HG03432 (cell line): ENCODE results near the gene TANGO6.

Source experiments
- ATAC-seq: cut with Tn5 transposase; IDR thresholded peaks from one replicate; pipeline ENCODE4 v1.9.1; 2021; ENCODE audit warnings: mild to moderate bottlenecking, moderate library complexity; ENCODE audit not compliant: unreplicated experiment

Gene TANGO6

DNA sequence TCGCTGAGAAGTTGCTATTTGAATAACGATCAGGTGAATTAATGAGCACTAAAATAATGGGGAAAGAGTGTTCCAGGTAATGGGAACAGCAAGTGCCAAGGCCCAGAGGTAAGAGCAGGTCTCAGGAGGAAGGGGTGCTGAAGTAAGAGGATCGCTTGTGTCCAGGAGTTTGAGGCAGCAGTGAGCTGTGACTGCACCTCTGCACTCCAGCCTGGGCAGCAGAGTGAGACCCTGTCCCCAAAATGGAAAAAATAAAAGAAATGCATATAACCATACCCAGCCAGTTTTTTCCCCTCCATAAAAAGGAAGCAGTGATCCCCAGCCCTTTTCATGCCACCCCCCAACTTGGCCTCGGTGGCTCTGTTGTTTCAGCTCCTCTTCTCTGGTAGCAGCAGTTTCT lies 245.4 kb downstream of the TANGO6 start:
- no peak for ATAC-seq

DNA sequence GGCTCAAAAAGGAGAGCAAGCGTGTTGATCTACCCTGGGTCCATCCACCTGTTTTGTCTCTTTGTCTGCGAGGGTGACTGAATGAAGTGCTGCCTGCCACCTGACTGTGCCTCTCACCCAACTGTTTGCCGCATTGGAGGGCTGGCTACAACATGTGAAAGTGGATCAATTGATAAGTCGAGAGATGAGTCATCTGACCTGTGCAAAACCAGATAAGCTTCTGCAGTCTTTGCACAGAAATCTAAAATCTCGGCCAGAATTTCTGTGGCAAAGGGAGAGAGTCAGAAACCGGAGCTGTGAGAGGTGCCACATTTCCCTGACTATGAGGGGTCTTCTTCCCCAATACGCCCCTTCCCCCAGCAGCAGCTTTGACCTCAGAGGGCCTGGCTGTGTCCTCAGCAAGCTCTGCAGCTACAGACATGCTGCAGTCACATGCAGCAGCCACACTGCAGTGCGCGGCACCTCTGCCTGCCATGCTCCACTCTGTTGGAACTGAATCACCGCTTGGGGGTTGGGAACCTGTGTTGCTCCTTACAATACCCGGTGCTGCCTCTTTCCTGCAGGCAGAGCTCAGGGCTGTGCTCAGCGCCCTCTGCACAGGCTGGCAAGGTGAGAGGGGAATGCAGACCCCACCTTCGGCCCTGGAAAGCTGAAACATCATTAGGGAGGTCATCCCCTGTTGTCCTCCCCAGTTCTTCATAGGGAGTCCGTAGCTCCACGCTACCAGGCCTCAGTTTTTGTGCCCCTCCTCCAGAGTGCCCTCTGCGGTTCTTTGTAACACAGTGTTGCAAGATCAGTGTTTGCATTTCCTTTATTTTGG lies 246.0 kb downstream of the TANGO6 start:
- peak; percentile 60 for ATAC-seq

DNA sequence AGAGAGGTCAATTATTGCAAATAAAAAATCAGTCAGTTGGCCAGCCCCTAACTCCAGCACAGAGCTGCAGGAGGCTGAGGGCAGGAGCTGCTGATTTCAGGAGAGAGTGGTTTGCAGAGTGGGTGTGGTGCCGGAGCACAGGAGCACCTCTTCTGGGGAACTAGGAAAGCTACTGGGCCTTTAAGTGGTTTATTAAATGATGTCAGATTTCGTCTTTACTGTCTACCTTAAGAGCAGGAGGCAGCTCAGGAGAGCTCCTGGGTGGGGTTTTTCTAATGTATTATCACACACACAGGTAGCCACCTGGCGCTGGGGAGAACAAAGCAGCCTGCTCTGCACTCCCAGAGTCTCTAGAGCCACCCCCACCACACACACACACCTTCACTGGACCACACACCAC lies 250.6 kb downstream of the TANGO6 start:
- no peak for ATAC-seq

DNA sequence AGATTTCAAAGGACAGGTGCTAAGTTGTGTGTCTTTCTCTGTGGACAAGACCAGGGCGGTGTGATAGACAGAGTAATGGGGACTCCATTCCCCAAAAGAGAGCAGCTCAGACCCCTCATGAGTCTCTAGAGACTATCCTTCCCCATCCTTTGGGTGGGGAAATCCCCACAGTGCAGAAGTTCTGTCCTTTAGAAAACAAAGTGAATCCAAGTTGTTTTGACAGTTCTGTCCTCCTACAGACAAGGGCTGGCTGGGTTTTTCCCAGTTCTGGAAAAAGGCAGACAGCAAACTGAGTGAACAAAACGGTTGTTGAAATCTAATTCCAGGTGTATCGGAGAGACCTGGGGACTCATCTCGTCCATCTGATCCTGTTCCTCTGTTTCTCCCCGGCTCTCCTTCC lies 251.2 kb downstream of the TANGO6 start:
- no peak for ATAC-seq

DNA sequence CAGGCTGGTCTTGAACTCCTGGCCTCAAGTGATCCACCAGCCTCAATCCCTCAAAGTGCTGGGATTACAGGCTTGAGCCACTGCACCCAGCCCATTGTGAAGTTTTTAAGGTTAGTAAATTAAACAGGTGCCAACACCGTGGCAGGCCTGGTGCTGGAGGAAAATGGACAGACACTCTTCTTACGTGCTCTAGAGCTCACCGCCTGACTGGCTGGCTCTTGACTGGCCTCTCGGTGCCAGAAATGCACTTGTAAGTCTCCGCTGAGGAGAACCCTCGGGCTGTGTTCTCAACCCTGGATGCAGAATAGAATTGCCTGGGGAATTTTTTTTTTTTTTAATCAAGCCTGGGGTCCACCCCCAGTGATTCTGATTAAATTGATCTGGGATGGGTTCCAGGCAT lies 251.9 kb downstream of the TANGO6 start:
- no peak for ATAC-seq

DNA sequence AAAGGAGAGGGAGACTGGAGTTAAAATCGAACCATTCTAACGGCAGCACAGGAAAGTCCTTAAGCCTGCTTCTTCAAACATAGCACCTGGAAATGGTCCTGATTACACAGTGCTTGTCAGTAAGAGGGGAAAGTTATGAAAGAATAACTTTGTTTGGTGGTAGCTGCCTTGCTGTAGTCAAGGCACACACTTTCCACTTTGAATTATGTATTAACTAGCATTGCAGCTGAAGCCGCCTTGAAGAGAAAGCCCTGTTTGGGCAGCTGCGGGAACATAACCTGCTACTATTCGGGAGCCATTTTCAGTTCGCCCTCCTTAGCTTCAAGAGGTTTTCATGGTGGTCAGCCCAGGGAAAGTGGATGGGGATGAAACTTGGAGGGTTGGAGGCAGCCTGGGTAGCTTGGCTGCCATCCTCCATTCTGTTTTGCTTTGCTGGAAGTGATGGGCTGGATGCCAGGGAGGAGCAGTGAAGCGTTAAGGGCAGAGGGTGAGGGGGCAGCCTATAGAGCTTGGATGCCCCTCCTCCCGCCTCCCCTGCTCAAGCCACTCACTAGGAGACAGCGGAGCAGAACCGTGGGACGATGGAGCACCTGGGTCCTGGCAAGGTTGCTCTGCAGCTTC lies 256.9 kb downstream of the TANGO6 start:
- ATAC-seq = no peak

DNA sequence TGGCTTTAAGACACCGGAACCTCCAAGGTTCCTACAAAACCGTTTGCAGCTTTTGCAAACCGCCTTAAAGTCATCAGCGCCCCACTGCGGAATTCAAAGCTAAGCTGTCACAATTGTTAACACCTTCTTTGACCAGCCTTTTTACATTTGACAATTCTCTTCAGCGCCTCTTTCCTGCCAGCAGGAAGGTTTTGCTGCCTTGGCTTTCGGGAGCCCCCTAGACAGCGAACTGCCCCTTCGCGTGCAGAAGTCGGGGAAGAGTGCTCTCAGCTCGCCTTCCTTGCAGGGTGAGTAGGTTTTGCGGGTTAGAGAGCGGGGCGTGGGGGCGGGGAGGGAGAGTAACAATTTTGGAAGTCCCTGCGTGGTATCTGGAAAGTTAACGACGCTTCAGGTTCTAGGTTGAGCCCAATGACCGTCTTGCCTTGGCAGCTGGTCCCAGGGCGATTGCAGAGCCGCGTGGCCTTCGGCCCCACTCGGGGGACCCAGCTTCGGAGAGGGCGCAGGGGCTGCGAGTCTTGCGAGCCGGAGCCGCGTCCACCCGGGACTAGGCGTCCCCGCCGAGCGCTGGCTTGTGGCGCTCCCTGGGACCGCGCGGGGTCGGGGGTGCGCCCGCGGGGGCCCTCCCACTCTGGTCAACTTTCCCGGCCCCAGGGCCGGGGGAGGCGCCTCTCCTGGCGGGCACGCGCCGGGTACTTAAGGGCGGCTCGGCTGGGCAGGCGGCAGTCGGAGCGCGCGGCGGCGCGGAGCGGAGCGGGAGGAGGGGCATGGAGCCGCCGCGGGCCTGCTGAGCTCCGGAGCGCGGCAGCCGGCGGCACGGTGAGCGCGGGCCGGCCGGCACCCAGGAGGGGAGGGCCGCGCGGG lies 262.4 kb downstream of the TANGO6 start, which contains the start of gene HAS3:
Gene HAS3 (plus strand): TSS at position 153 of the 861 bp plus-strand sequence. CDS start 3,743 bp downstream, outside the sequence.
- no peak for ATAC-seq

DNA sequence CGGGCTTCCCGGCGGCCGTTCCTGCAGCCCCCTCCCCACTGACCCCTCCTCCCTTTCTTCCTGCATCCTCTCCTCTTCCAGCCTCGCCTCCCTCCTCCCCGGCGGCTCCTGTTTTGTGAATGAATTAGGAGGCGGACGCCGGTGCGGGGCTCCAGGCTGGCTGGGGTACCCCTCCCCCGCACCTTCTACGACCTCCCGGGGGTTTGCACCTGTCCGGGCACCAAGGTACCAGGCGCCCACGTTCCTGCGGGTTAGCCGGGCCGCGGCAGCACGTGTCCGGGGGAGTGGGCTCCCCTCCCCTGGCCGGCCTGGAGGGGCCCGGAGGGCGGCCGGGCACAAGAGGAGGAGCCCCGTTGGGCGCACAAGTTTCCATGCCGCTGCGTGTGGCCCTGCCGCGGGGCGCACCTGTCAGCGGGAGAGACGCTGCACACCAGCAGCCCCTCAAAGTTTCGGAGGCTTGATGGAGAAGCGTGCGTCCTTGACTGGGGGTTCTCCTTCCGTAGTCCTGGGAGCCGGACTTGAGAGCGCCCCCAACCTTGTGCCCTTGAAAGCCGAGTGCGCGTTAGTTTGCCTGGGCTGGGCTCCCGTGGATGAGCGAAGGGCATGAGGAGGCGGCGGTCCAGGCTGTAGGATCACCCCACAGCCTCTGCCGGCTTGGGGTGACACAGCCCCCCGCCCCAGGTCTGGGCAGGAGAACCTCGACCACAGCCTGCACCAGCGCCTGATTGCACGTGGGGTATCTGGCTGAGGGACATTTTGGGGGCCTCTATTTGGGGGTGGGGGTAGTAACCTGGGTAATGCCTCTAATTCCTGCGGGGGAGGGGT lies 263.4 kb downstream of the TANGO6 start:
- ATAC-seq = no peak

DNA sequence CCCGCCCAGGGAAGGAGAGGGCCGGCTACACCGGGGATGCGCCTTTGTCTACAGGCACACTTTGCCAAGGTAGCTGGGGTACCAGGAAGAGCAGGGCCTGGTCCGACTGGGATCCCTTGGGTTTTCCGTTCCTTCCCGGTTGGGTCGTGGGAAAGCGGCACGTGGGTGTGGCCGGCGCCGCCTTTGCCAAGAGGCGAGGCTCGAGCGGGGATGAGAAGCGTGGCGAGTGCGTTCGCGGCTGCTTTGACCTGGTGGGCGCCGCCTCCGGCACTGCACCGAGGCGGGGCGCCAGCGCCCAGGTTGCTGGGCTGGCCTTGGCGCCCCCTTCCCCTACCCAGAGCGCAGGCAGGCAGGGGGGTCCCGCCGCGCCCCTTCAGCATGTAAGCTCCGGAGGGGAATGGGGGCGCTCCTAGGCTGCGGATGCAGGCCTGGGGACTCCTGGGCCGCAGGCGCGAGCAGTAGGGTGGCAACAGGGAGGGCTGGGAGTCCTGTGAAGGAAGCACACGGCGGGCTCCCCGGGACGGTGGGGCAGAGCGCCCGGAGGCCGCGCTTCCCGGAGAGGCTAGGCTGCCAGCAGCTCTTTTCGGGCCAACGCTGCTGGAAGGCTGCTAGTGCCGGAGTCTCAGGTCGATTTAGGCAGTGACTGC lies 264.1 kb downstream of the TANGO6 start:
- ATAC-seq = no peak

DNA sequence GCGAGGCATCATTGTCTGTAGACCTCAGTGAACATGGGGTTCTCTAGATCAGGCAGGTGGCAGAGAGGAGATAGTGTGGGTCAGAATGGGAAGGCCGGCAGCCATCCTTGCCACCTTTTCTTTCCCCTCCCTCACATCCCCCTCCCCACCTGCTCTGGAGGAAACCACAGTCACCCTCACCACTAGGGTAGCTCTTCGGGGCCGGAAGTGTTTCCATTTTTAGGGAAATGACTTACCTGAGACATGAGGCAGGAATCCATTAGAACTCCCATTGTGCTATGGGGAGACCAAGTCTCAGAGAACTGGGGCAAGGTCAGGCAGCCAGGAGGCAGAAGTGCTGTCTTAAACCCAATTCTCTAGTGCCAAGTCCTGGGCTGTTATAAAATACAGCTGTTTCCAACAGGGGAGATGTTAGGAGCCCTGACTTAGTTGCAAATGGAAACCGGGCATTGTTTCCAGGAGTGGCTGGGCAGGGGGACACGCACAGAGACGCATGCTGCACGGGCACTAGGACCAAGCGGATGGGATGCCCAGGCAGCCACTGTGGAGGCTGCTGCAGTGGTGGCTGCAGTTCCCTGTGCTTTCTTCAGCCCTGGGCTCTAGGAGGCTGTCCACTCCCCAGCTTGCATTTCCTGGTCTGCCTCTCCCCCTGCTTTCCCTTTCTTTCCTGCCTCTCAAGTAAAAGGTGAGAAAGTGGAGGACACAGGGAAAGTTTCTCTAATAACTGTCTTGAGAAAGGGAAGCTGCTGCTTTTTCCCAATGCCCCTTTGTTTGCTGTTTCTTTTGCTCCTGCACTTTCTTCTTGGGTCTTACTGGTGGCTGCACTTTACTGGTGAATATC lies 265.0 kb downstream of the TANGO6 start:
- ATAC-seq = no peak

DNA sequence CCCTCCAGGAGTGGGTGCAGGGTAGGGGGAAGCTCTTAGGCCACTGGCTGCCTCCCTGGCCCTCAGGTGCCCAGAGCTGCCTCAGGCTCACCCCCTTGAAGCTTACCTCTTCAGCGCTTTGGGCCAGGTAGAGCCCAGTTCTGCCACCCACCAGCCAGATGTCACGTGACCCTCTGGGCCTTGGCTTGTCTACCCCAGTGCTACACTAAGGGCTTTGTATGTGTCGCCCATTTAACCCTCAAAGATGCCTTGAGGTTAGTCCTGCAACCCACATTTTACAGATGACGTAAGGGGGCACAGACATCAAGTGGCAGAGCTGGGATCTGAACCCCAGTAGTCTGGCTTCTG lies 265.5 kb downstream of the TANGO6 start:
- no peak for ATAC-seq

DNA sequence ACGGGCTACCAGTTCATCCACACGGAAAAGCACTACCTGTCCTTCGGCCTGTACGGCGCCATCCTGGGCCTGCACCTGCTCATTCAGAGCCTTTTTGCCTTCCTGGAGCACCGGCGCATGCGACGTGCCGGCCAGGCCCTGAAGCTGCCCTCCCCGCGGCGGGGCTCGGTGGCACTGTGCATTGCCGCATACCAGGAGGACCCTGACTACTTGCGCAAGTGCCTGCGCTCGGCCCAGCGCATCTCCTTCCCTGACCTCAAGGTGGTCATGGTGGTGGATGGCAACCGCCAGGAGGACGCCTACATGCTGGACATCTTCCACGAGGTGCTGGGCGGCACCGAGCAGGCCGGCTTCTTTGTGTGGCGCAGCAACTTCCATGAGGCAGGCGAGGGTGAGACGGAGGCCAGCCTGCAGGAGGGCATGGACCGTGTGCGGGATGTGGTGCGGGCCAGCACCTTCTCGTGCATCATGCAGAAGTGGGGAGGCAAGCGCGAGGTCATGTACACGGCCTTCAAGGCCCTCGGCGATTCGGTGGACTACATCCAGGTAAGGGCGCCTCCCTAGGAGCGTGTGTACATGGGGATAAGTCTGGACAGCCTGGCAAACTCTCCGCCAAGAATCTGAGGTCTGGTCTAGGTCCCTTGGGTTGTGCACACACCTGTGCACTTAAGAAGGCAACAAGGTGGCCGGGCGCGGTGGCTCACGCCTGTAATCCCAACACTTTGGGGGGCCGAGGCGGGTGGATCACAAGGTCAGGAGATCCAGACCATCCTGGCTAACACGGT lies 266.3 kb downstream of the TANGO6 start:
- no peak for ATAC-seq

DNA sequence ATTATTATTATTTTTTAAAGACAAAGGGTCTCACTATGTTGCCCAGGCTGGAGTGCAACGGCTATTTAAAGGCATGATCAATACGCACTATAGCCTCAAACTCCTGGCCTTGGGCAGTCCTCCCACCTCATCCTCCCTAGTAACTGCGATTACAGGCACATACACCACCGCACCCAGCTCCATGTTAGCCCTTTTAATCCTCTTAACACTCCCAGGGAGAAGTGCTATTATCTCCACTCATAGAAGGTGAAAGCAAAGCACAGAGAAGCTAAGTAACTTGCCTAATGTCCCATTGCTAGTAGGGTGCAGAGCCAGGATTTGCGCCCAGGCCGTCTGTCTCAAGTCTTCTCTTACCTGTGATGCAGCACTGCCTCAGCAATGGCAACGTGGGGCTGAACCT lies 267.1 kb downstream of the TANGO6 start:
- no peak for ATAC-seq

DNA sequence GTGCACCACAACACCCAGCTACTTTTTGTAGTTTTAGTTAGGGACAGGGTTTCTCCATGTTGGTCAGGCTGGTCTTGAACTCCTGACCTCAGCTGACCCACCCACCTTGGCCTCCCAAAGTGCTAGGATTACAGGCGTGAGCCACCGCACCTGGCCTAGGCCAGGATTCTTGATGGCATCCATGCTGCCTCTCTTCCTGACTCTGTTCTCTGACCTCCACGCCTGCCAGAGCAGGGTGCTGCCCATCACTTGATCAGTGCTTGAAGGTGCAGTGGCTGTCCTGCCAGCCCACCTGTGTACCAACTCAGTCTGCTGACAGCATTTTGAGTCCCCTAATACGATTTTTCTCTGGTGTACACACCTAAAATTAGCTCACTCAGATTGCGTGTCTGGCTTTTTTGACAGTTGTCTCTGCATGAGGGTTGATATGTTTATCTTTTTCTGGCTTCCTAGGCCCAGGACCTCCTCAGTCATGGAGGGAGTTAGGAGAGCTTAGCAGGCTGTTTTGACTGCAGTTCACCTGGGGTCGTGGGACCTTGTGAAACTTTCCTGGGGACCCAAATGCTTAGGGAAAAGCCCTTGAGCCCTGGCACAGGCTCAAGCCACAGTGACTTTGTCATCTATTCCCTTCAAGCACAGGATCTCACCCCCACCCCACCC lies 268.0 kb downstream of the TANGO6 start:
- no peak for ATAC-seq

DNA sequence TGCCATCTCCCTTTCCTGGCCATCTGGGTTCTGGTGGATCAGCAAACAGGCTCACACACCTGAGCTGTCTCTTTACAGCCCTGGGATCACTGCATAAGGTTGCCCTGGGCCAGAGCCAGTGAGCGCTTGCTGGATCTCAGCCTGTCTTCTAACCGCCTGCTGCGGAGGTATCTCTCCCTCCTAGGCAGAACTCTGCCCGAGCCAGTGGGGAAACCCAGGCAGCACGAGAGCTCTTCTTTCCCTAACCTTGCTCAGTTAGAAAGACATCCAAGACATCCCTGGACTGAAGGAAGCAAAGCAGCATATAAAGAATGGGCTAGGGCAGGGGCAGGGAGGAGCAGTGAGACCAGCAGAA lies 268.5 kb downstream of the TANGO6 start:
- ATAC-seq = no peak

DNA sequence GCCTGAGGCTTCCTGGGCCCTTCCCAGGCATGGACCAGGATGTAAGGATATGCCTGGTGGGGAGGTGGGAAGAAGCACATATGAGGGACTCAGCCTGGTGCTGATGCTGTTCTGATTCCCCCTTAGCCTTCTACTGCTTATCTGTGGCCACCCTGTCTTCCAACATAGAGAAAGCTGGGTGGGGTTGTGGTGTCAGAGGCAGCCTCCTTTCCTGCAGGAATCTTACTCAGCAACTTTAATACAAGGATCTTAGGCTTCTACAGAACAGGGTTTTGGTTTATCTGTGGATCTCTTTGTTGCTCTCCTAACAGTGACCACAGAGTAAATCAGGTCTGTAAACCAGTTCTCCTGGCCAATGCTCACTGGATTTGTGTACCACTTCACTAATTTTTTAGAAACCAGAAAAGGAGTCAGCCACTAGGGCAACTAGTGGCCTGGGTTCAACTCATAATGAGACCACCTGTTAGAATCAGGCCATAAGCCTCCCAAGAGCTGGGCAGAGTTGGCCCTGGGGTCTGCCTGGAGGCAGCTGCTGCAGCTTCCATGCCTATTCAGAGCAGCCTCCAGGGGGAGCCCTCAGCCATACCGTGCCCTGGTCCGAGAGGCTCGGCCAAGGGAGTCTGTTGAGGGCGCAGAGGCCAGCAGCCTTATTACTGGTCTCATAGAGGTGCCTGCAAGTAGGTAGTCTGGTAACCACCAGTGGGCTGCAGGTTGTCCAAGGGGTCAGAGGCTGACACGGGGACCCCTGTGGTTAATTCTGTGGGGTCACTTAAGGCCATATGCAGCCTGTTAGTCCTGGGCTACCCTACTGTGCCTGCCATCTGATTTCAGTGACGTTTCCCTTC lies 269.2 kb downstream of the TANGO6 start:
- ATAC-seq = peak; percentile 51

DNA sequence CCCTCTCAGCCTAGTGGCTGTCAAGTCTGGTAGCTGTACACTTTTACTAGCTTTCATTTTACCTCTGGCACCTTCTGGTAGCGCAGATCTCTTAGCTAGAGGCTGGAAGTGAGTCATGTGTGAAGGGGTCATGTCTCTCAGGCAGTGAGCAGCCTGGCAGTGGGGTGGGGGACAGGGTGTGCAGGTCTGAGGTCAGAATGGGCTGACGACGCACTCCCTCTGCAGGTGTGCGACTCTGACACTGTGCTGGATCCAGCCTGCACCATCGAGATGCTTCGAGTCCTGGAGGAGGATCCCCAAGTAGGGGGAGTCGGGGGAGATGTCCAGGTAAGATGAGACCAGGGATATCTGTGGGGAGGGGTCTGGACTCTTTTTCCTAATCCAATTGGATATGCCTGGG lies 269.9 kb downstream of the TANGO6 start:
- ATAC-seq = no peak
